Activated CD4-positive, alpha-beta memory T cell treated with anti-CD3 and anti-CD28 coated beads for 36 hours (primary cell): ENCODE data around the gene TMEM234. TPM values are rescaled to one million over a fixed set of nuclear protein-coding genes. Genes with fewer than 3 reads are reported as not detected.
"Not testable (repeated sequence)": the region's sequence is repeated elsewhere in the genome, so short reads cannot be mapped to it uniquely, and the experiment has no call there.

Source experiments
- CTCF ChIA-PET: fragments of 350-600 bp; sonication (Branson Sonifier 250); formaldehyde crosslinking; loops from one replicate; lab custom pipeline; 2021; ENCODE audit warnings: antibody characterized with exemption, inconsistent platforms; lab: Charles Lee
- POLR2A ChIA-PET: fragments of 350-600 bp; sonication (Branson Sonifier 250); formaldehyde crosslinking; loops from one replicate; lab custom pipeline; 2021; ENCODE audit warnings: antibody characterized with exemption; lab: Charles Lee
- DNase-seq: peaks from one replicate; pipeline ENCODE4 v3.0.0-alpha.2; 2020
- H3K27ac Mint-ChIP-seq: one replicate; pipeline ENCODE4 v1.8.0; 2021; ENCODE audit warnings: mixed read lengths
- H3K27me3 Mint-ChIP-seq: one replicate; pipeline ENCODE4 v1.8.0; 2021; ENCODE audit warnings: mixed read lengths
- H3K36me3 Mint-ChIP-seq: one replicate; pipeline ENCODE4 v1.8.0; 2021; ENCODE audit warnings: mixed read lengths
- H3K4me1 Mint-ChIP-seq: one replicate; pipeline ENCODE4 v1.8.0; 2021; ENCODE audit warnings: low read depth, mixed read lengths
- H3K4me3 Mint-ChIP-seq: one replicate; pipeline ENCODE4 v1.8.0; 2021; ENCODE audit warnings: mild to moderate bottlenecking, mixed read lengths
- H3K9me3 Mint-ChIP-seq: one replicate; pipeline ENCODE4 v1.8.0; 2021; ENCODE audit warnings: mixed read lengths
- intact Hi-C: fragments of 100-400 bp; cut with micrococcal nuclease; formaldehyde crosslinking; loops from one replicate; pipeline ENCODE4 v1.15.1; 2023
- total RNA-seq, 2 experiments: library from RNA; stranded (reverse); gene quantifications; one replicate each; pipeline ENCODE4 v1.2.3, GENCODE V29; 2021

Gene TMEM234
- 1 to 10 TPM; 7.8 to 9.9 TPM for total RNA-seq

GRCh38 chr1:32221980-32222755 lies at the start of gene TMEM234, which contains the start of gene EIF3I:
TSS of gene TMEM234 (minus strand) at chr1:32222353. CDS start at chr1:32222322, 31 bp downstream.
TSS of gene EIF3I (plus strand) at chr1:32222407. CDS start at chr1:32222442, 35 bp downstream.
- Mint-ChIP-seq H3K4me1 (peaks cover 38% of the 10 kb centered on the region), H3K9me3 (no peaks in the 10 kb centered on the region), H3K4me3 (peak within 1 kb of the TSS; percentile 95), H3K36me3 (peaks cover 20% of the 10 kb centered on the region), H3K27me3 (no peaks in the 10 kb centered on the region), H3K27ac (peak within 1 kb of the TSS; percentile 94)
- ChIA-PET POLR2A (interaction anchor here (0.6 to 0.7 kb wide), 3 partner anchors 33 to 114 kb away, joined by 3 read pairs; partner anchors contain the start of gene MARCKSL1), CTCF (interaction anchor here (1.4 to 5.1 kb wide), 3 partner anchors 18 to 180 kb away, joined by 3 to 31 read pairs (median 6); partner anchors contain the start of gene FAM167B)
- intact Hi-C loops: loop anchor here (2.0 kb wide), 5 partner anchors 21 to 173 kb away; partner anchors contain the start of genes BSDC1 and CCDC28B
- DNase-seq: peak; percentile 96

GRCh38 chr1:32269744-32270143 lies 47.6 kb upstream of the TMEM234 start:
- ChIA-PET POLR2A (interaction anchor here (1.5 kb wide), 1 partner anchor 19 kb away, joined by 4 read pairs; the partner anchor contains the start of gene LCK), CTCF (interaction anchor here (0.6 to 2.1 kb wide), 4 partner anchors 13 to 54 kb away, joined by 3 to 8 read pairs (median 4); no protein-coding TSS in a partner anchor)
- Mint-ChIP-seq H3K9me3 (no peaks in the 10 kb centered on the region), H3K4me3 (no peak overlapping the region), H3K4me1 (peaks cover 64% of the 10 kb centered on the region), H3K27ac (peak overlapping the region; percentile 72), H3K27me3 (no peaks in the 10 kb centered on the region), H3K36me3 (peaks cover 32% of the 10 kb centered on the region)
- intact Hi-C loops: no loop called here
- DNase-seq: no peak

GRCh38 chr1:32266921-32267591 lies 44.9 kb upstream of the TMEM234 start:
- no peaks in the 10 kb centered on the region for H3K27me3 Mint-ChIP-seq
- intact Hi-C loops: no loop called here
- H3K27ac Mint-ChIP-seq: peak overlapping the region; percentile 98
- no peaks in the 10 kb centered on the region for H3K9me3 Mint-ChIP-seq
- ChIA-PET POLR2A (no interaction called here), CTCF (no interaction called here)
- peaks cover 60% of the 10 kb centered on the region for H3K4me1 Mint-ChIP-seq
- H3K4me3 Mint-ChIP-seq: peak overlapping the region; percentile 67
- H3K36me3 Mint-ChIP-seq: peaks cover 25% of the 10 kb centered on the region
- peak; percentile 50 for DNase-seq

GRCh38 chr1:32265846-32266245 lies 43.7 kb upstream of the TMEM234 start:
- no peaks in the 10 kb centered on the region for H3K9me3 Mint-ChIP-seq
- no peaks in the 10 kb centered on the region for H3K27me3 Mint-ChIP-seq
- intact Hi-C loops: no loop called here
- H3K27ac Mint-ChIP-seq: peak overlapping the region; percentile 82
- no peak overlapping the region for H3K4me3 Mint-ChIP-seq
- CTCF ChIA-PET: interaction anchor here (0.6 to 4.0 kb wide), 4 partner anchors 10 to 51 kb away, joined by 3 to 17 read pairs (median 4); partner anchors contain the start of gene FAM167B
- no peak for DNase-seq
- peaks cover 16% of the 10 kb centered on the region for H3K36me3 Mint-ChIP-seq
- H3K4me1 Mint-ChIP-seq: peaks cover 49% of the 10 kb centered on the region
- POLR2A ChIA-PET: interaction anchor here (0.5 to 2.4 kb wide), 2 partner anchors 15 to 24 kb away, joined by 5 to 7 read pairs; partner anchors contain the start of gene LCK

GRCh38 chr1:32263744-32264143 lies 41.6 kb upstream of the TMEM234 start:
- CTCF ChIA-PET: interaction anchor here (1.0 to 4.0 kb wide), 3 partner anchors 10 to 23 kb away, joined by 3 to 17 read pairs (median 5); partner anchors contain the start of gene FAM167B
- Mint-ChIP-seq H3K9me3 (no peaks in the 10 kb centered on the region), H3K27ac (peak overlapping the region; percentile 85), H3K27me3 (no peaks in the 10 kb centered on the region), H3K4me1 (peaks cover 52% of the 10 kb centered on the region), H3K36me3 (peaks cover 20% of the 10 kb centered on the region), H3K4me3 (no peak overlapping the region)
- intact Hi-C loops: loop anchor here (1.0 kb wide), 2 partner anchors 8 to 10 kb away; no protein-coding TSS in a partner anchor
- POLR2A ChIA-PET: no interaction called here
- peak; percentile 50 for DNase-seq

- not testable (repeated sequence) for H3K27me3 Mint-ChIP-seq, DNase-seq, H3K9me3 Mint-ChIP-seq, H3K27ac Mint-ChIP-seq, H3K4me3 Mint-ChIP-seq
- CTCF ChIA-PET: interaction anchor here (1.0 to 4.0 kb wide), 3 partner anchors 9 to 23 kb away, joined by 3 to 17 read pairs (median 5); partner anchors contain the start of gene FAM167B
- peaks cover 21% of the 10 kb centered on the region for H3K36me3 Mint-ChIP-seq
- POLR2A ChIA-PET: interaction anchor here (1.1 kb wide), 1 partner anchor 12 kb away, joined by 3 read pairs; the partner anchor contains the start of gene LCK
- H3K4me1 Mint-ChIP-seq: peaks cover 54% of the 10 kb centered on the region
- intact Hi-C loops: loop anchor here (1.0 kb wide), 1 partner anchor 8 kb away; no protein-coding TSS in a partner anchor
Observed at GRCh38 chr1:32263236-32263593, 41.1 kb upstream of the TMEM234 start.

- H3K27ac Mint-ChIP-seq: peak overlapping the region; percentile 96
- H3K4me1 Mint-ChIP-seq: peaks cover 39% of the 10 kb centered on the region
- CTCF ChIA-PET: interaction anchor here (1.3 kb wide), 1 partner anchor 9 kb away, joined by 4 read pairs; no protein-coding TSS in a partner anchor
- intact Hi-C loops: no loop called here
- H3K4me3 Mint-ChIP-seq: peak overlapping the region; percentile 78
- DNase-seq: no peak
- H3K27me3 Mint-ChIP-seq: no peaks in the 10 kb centered on the region
- POLR2A ChIA-PET: interaction anchor here (0.8 kb wide), 1 partner anchor 79 kb away, joined by 3 read pairs; the partner anchor contains the start of gene MARCKSL1
- H3K36me3 Mint-ChIP-seq: peaks cover 36% of the 10 kb centered on the region
- no peaks in the 10 kb centered on the region for H3K9me3 Mint-ChIP-seq
Observed at GRCh38 chr1:32257227-32257508, 35.0 kb upstream of the TMEM234 start.

- intact Hi-C loops: no loop called here
- H3K4me1 Mint-ChIP-seq: peaks cover 39% of the 10 kb centered on the region
- peak overlapping the region; percentile 78 for H3K4me3 Mint-ChIP-seq
- no peaks in the 10 kb centered on the region for H3K27me3 Mint-ChIP-seq
- H3K27ac Mint-ChIP-seq: peak overlapping the region; percentile 96
- ChIA-PET POLR2A (interaction anchor here (0.8 to 1.8 kb wide), 2 partner anchors 77 to 79 kb away, joined by 3 to 6 read pairs; partner anchors contain the start of genes MARCKSL1 and TXLNA), CTCF (interaction anchor here (0.7 to 1.3 kb wide), 4 partner anchors 8 to 14 kb away, joined by 3 to 6 read pairs (median 4); no protein-coding TSS in a partner anchor)
- no peak for DNase-seq
- H3K36me3 Mint-ChIP-seq: peaks cover 41% of the 10 kb centered on the region
- no peaks in the 10 kb centered on the region for H3K9me3 Mint-ChIP-seq
Observed at GRCh38 chr1:32256473-32257226, 34.5 kb upstream of the TMEM234 start.

GRCh38 chr1:32255072-32256071 lies 33.2 kb upstream of the TMEM234 start:
- peak overlapping the region; percentile 77 for H3K4me3 Mint-ChIP-seq
- peak overlapping the region; percentile 93 for H3K27ac Mint-ChIP-seq
- H3K9me3 Mint-ChIP-seq: no peaks in the 10 kb centered on the region
- H3K27me3 Mint-ChIP-seq: no peaks in the 10 kb centered on the region
- H3K4me1 Mint-ChIP-seq: peaks cover 42% of the 10 kb centered on the region
- ChIA-PET CTCF (interaction anchor here (0.6 to 2.8 kb wide), 6 partner anchors 10 to 579 kb away, joined by 3 to 7 read pairs (median 3); partner anchors contain the start of genes HDAC1 and TXLNA), POLR2A (interaction anchor here (0.5 to 1.8 kb wide), 6 partner anchors 8 to 81 kb away, joined by 3 to 13 read pairs (median 4); partner anchors contain the start of genes HDAC1, MARCKSL1 and TXLNA)
- peak; percentile 53 for DNase-seq
- peaks cover 41% of the 10 kb centered on the region for H3K36me3 Mint-ChIP-seq
- intact Hi-C loops: loop anchor here (1.0 kb wide), 1 partner anchor 8 kb away; no protein-coding TSS in a partner anchor
